HG03575 (cell line): ENCODE data around the gene TNC.

Source experiments
- ATAC-seq: cut with Tn5 transposase; IDR thresholded peaks from one replicate; pipeline ENCODE4 v1.9.1; 2021; ENCODE audit not compliant: unreplicated experiment, insufficient number of reproducible peaks, low FRiP score; ENCODE audit errors: extremely low read depth

The TNC gene

GRCh38 chr9:115107701-115108100 is 10.3 kb downstream of the TNC start:
- no peak for ATAC-seq

GRCh38 chr9:115106642-115107041 is 11.3 kb downstream of the TNC start:
- no peak for ATAC-seq

GRCh38 chr9:115106001-115106400 is 12.0 kb downstream of the TNC start:
- ATAC-seq = no peak

- ATAC-seq = no peak
Observed at GRCh38 chr9:115104908-115105307, 13.0 kb downstream of the TNC start.

- no peak for ATAC-seq
Observed at GRCh38 chr9:115103746-115104477, 14.0 kb downstream of the TNC start.

GRCh38 chr9:115099901-115100300 is 18.1 kb downstream of the TNC start:
- ATAC-seq = no peak

GRCh38 chr9:115098226-115098965 is 19.6 kb downstream of the TNC start:
- no peak for ATAC-seq

- no peak for ATAC-seq
Observed at GRCh38 chr9:115093520-115093919, 24.4 kb downstream of the TNC start.

GRCh38 chr9:115090486-115090885 is 27.5 kb downstream of the TNC start:
- ATAC-seq = no peak

- no peak for ATAC-seq
Observed at GRCh38 chr9:115088860-115089259, 29.1 kb downstream of the TNC start.

- ATAC-seq = no peak
Observed at GRCh38 chr9:115086886-115087285, 31.1 kb downstream of the TNC start.

GRCh38 chr9:115086461-115086860 is 31.5 kb downstream of the TNC start:
- ATAC-seq = no peak

GRCh38 chr9:115085773-115086377 is 32.1 kb downstream of the TNC start:
- ATAC-seq = no peak

- no peak for ATAC-seq
Observed at GRCh38 chr9:115084709-115085108, 33.2 kb downstream of the TNC start.

GRCh38 chr9:115084157-115084556 is 33.8 kb downstream of the TNC start:
- no peak for ATAC-seq

GRCh38 chr9:115080242-115080641 is 37.7 kb downstream of the TNC start:
- ATAC-seq = no peak

- no peak for ATAC-seq
Observed at GRCh38 chr9:115079156-115079555, 38.8 kb downstream of the TNC start.

- ATAC-seq = no peak
Observed at GRCh38 chr9:115073456-115073855, 44.5 kb downstream of the TNC start.

- ATAC-seq = no peak
Observed at GRCh38 chr9:115071176-115071575, 46.8 kb downstream of the TNC start.

GRCh38 chr9:115069771-115070170 is 48.2 kb downstream of the TNC start:
- no peak for ATAC-seq
